NCI-H748 (cell line): ENCODE data around the gene KIAA1549.
"Not testable (repeated sequence)": the region's sequence is repeated elsewhere in the genome, so short reads cannot be mapped to it uniquely, and the experiment has no call there.

ENCODE experiments used
- DNase-seq: peaks from one replicate; lab custom pipeline; 2025; ENCODE audit not compliant: unreplicated experiment; lab: John Stamatoyannopoulos, UW

The KIAA1549 gene

GRCh38 chr7:138981332-138982203 lies at the start of gene KIAA1549:
Gene KIAA1549 (minus strand): TSS chr7:138981389. CDS start chr7:138981269, 120 bp downstream.
- peak; percentile 81 for DNase-seq

DNA sequence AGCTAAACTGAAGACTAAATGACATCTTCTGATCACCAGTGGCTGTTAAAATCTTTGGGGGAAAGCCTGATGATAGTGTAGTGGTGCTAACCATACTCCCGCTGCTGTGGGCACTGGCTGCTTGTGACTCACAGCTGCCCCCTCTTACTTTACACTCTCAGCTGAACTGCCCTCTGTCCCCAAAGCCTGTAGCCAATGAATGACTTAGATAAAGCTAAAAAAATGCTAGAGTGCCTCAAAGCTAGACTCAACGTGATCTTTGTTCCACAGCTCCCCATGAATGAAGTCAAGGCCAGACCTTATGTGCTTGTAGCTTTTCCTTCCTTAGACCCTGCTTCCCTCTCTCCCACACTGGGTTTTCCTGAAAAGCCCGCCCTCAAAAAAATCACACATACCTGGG lies 48.2 kb upstream of the KIAA1549 start:
- DNase-seq, result no peak

DNA sequence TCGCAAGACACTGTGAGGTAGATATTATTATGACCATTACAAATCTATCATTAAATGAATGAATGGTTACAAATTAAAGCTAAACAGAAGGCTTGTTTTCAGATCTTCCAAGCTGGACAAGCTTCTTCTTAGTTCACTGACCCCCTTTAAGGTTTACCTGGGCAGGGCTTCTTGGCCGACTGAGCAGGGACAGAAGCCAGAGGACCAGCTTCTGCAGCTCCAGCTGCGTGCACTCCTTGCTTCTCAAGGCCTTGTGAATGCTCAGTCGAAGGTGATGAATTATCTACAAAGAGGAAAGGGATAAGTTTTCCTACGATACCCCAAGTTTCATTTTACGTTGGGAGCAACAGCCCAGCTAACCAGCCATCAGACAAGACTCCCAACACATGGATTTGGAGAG lies 45.4 kb upstream of the KIAA1549 start:
- DNase-seq, result no peak

- DNase-seq, result not testable (repeated sequence)
These were observed 44.7 kb upstream of the KIAA1549 start for GRCh38 chr7:139025861-139026260.

GRCh38 chr7:139023076-139023475 lies 41.9 kb upstream of the KIAA1549 start:
- DNase-seq, result no peak

DNA sequence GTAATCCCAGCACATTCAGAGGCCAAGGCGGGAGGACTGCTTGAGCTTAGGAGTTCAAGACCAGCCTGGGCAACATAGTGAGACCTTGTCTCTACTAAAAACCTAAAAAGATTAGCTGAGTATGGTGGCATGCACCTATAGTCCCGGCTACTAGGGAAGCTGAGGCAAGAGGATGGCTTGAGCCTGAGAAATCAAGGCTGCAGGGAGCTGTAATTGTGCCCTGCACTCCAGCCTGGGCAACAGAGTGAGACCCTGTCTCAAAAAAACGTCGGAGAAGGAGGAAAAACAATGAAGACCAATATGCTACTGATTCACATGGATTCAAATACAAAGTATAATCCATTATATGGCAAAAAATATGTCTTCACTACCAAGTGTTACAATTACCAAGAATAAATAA lies 41.1 kb upstream of the KIAA1549 start:
- no peak for DNase-seq

DNA sequence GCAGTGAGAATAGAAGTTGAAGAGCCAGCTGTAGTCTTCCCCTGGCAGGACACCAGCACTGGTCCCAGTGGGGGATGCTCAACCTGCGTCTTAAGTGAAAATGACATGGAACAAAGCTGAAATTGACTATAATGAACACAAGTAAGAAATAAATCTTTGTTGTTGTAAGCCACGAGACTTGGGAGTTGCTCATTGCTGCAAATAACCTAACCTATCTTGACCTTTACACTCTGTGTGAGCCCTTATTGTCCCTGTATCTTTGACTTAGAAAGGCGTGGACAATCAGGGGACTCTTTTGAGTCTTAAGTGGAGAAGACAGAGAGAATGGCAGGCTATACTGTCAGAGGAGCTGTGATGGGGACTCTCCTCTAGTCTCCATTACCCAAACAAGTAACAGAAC lies 37.7 kb upstream of the KIAA1549 start:
- DNase-seq, result no peak

GRCh38 chr7:139016931-139017511 lies 35.8 kb upstream of the KIAA1549 start:
- peak; percentile 84 for DNase-seq

DNA sequence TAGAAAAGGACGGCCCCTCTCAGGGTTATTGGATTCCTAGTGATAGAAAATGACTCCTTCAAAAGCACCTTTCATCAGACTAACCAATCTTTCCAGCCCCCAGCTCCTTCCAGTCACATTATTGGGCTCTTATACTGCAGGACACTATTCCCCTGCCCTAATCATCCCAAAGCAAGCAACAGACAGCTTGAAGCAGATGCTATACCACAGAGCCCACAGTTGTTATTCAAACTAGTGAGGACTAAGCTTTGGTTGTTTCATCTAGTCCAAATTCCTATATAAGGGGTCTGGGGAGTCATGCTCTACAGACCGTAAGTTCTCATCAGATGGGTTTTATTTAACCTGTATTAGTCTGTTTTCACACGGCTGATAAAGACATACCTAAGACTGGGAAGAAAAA lies 30.2 kb upstream of the KIAA1549 start:
- DNase-seq, result no peak

- DNase-seq, result no peak
These were observed 23.3 kb upstream of the KIAA1549 start for GRCh38 chr7:139004321-139005090.

- no peak for DNase-seq
These were observed 18.2 kb upstream of the KIAA1549 start for GRCh38 chr7:138999414-138999813.

GRCh38 chr7:138992052-138992531 lies 10.9 kb upstream of the KIAA1549 start:
- DNase-seq, result no peak

GRCh38 chr7:138987686-138988085 lies 6.5 kb upstream of the KIAA1549 start:
- no peak for DNase-seq

DNA sequence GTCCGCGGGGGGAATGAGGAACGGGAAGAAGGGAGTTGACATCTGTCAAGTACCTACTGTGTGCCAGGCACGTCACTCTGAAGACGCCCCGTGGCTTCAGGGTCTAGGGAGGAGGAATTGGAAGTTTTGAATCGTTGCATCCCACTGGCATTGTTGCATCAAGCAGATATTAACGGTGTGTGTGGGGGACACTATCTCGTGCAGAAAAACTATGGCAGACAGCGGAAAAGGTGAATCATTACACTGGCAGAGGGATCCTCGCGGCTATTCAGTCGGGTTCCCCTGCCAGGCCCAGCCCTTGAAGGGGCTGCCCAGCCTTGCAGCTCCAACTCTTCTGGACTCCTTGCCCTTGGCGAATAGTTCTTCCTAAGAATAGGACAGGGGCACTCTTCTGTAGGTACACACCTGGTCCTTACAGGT lies 1.0 kb upstream of the KIAA1549 start:
- no peak for DNase-seq

GRCh38 chr7:138980563-138981291 lies 462 bp downstream of the KIAA1549 start:
- no peak for DNase-seq

GRCh38 chr7:138979988-138980562 lies 1.1 kb downstream of the KIAA1549 start:
- peak; percentile 40 for DNase-seq

DNA sequence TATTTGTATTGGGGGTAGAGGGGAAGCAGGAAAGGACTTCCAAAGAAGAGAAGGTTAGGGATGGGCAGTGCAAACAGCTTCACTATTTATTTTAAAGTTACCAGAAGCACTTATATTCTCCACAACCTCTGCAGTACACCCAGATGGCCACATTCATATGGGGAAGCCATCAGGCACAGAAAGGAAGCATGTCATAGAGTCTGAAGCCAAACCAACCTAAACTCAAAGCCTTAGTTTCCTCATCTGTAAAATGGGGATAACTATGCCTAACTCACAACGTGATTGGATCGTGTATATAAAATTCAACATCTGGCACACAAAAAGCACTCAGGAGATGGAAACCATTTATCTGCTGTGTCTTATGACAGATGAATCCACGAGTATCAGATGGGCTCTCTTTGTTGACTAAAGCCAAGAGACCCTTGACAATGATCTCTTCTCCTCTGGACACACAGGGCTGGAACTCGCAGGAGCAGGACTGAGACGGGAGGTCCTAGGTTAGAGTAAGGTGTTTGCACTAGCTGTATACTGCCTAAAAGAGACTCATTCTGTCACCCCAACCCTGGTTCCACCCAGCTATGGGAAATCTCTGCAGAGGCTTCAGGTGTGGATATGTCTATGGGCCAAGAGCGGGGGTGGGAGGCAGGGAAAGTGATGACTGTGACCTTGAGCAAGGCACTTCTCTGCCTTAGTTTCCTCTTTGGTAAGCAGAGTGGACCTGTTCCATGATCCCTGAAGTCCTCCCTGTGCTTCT lies 1.8 kb downstream of the KIAA1549 start:
- peak; percentile 42 for DNase-seq

DNA sequence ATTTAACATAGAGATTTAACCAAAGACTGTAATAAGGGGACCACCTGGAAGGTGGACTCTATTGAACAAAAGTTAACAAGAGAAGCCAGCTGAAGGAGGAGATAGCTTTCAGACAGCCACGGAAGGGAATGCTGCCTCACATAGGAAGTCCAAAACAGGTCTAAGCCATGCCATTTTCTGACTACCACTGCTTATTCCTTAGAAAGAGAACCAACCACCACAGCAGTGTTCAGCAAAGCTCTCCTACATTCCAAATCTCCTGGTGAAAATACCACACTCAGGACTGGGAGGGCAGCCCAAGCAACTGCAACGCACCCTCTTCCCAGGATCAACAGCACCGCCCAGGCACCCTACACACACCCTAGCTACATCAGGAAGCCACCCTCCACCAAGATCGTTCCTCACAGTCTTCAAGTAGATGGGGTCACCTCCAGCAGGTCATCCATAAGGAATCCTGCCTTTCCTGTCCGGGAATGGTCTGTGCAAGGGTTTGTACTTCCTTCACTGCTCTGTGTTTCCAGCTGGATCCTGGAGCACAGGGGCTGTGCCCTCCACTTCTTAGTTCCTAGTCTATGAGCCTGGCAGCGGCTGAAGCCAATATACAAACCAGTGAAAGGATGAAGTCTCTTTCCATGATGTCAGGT lies 2.5 kb downstream of the KIAA1549 start:
- DNase-seq, result peak; percentile 9

DNA sequence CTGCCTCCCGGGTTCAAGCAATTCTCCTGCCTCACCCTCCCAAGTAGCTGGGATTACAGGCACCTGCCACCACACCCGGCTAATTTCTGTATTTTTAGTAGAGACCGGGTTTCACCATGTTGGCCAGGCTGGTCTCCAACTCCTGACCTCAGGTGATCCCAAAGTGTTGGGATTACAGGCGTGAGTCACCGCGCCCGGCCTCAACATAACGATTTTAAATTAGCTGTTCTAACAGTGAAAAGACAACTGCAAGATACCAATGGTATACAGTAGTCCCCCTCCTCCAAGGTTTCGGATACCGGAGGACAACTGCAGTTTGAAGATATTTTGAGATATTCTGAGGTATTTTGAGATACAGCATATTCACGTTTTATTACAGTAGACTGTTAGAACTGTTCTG lies 5.0 kb downstream of the KIAA1549 start:
- DNase-seq, result not testable (repeated sequence)
